Sigmoid colon (tissue), 3 donors: ENCODE data around the gene GYS1.

Experiments
- POLR2A ChIP-seq, 2 donors: fragments of 450-650 bp; IDR thresholded peaks; one replicate each; pipeline ENCODE4 v1.6.1; 2016; ENCODE audit warnings: antibody characterized with exemption in 2 of 2, mild to moderate bottlenecking in 2 of 2, moderate library complexity in 2 of 2
- TF ChIP-seq, protein P1 (sequence below), 4 experiments: fragments of 450-650 bp in 3 of 4; fragments of 200-600 bp in 1 of 4; IDR thresholded peaks; one replicate each; pipeline ENCODE4 v1.5.1; 2016 to 2019; ENCODE audit warnings: antibody characterized with exemption in 4 of 4, mild to moderate bottlenecking in 3 of 4, moderate library complexity in 2 of 4

DNA sequence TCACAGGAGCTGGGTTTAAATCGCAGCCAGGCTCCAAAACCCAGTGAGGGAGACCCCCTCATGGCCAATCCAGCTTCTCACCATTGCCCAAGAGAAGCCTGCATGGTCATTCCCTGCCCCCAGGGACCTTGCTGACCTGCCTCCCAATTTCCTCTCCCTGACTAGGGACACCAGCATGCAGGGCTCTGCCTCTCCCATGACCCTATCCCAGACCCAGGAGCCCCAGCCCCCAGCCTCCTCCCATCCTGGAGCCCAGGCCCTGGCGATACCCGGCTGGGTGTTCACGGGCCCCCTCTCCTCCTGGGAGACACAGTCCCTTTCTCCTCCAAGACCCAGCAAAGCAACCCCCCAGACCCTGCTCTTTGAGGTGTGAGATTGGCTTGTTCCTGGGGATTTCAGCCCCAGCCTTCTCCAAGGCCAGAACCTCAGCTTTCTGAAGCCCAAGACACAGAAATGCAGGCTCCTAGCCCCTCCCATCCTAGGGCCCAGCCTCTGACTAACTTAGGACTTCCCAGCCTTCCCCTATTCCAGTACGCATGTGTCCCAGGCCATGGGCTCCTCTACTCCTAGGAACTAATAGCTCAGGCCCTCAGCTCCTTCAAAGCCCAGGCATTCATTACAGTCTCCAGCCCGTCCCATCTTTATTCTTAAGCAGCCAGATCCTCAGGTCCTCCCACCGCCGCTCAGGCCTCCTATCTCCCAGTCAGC lies 1.1 kb downstream of the GYS1 start:
- TF ChIP-seq, protein P1, sequence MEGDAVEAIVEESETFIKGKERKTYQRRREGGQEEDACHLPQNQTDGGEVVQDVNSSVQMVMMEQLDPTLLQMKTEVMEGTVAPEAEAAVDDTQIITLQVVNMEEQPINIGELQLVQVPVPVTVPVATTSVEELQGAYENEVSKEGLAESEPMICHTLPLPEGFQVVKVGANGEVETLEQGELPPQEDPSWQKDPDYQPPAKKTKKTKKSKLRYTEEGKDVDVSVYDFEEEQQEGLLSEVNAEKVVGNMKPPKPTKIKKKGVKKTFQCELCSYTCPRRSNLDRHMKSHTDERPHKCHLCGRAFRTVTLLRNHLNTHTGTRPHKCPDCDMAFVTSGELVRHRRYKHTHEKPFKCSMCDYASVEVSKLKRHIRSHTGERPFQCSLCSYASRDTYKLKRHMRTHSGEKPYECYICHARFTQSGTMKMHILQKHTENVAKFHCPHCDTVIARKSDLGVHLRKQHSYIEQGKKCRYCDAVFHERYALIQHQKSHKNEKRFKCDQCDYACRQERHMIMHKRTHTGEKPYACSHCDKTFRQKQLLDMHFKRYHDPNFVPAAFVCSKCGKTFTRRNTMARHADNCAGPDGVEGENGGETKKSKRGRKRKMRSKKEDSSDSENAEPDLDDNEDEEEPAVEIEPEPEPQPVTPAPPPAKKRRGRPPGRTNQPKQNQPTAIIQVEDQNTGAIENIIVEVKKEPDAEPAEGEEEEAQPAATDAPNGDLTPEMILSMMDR (IDR thresholded peaks at IDR 0.05): no peak
- TF ChIP-seq POLR2A (IDR thresholded peaks at IDR 0.05): peak; percentile 29 to 58
